GM19395 (cell line): Measurements from ENCODE around the gene MED4.
"Not testable (repeated sequence)": the region's sequence is repeated elsewhere in the genome, so short reads cannot be mapped to it uniquely, and the experiment has no call there.

Experiments used
- ATAC-seq: cut with Tn5 transposase; IDR thresholded peaks from one replicate; pipeline ENCODE4 v1.9.1; 2021; ENCODE audit warnings: mild to moderate bottlenecking, moderate library complexity; ENCODE audit not compliant: unreplicated experiment

The MED4 gene

DNA sequence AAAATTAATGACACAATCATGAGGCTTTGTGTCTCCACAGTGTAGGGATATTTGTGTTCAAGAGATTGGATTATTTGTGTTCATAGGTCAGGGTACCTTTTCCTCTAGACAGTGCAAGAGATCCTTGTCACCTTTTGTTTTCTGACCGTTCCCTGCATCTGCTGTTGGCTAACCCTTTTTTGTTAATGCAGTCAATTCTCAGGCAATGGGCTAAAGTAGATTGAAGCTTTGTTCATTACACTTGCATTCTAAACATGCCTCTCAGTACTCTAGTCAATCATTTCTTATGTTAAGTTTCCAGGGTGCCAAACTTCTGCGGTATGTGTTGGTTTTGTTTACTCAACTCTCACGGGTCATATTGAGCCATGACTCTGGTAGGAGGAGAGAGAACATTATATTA lies 1.8 kb upstream of the MED4 start:
- ATAC-seq, result no peak

DNA sequence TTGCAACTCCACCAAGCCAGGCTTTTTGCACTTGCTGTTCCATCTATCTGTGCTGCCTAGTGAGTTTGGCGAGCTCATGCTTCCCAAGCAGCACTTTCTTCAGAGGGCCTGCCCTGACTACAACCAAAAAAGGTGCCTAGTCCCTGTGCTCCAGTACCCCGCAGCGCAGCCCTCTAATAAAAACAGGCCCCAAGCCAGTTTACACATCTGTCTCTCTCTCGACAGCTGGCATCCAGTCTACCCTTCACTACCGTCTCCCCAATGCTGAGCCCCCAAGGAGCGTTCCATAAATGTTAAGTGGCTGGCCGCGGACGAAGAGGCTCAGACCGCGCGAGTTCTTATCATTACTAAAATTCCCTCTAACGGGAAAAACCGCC lies 512 bp downstream of the MED4 start:
- ATAC-seq, result peak; percentile 18

DNA sequence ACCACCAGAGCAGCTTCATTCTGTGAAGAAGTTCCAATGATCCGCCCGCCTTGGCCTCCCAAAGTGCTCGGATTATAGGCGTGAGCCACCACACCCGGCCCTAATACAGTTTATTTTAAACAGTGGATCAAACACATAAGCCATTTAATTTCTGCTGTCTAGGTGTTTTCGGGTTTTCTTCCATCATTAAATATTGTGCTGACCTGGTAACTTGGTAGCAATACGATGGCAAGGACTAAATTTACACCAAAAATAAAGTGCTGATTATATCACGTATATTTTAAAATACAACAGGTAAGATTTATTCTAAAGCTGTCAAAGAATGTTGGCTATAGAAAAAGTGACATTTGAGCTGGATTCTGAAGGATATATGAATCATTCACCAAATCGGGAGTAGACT lies 1.3 kb downstream of the MED4 start:
- no peak for ATAC-seq

DNA sequence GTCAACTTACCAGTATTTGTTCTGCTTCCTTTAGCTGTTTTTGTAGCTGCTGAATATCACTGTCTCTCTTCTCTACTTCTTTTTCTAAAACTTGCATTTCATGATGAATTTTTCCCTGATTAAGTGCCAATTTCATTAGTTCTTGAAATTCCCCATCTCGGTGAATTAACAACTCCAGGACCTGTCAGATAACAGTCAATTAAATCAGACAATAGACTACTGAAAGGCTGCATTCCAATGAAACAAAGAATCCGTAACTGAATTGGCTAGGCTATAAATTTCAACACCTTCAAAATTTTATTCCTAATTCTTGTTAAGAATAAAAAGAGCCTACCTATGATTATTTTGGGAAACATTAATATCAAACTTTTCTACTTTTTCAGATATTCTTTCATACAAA lies 8.6 kb downstream of the MED4 start:
- no peak for ATAC-seq

DNA sequence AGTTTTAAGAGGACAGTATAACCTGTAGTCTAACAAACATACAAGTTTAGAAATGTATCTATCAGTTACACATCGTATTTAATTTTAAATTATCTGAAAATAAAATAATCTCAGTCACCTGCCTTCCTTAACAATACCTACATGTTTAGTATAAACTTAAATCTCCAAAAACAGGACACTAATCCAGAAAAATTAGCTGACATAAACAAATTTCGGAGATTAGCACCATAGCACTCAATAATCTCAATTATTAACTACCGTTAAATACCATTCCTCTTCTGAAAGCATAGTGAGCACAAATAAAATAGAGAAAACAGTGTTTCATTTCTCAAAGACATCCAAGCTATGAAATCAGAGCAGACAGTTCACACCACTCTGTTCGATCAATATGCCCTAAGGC lies 13.2 kb downstream of the MED4 start:
- ATAC-seq, result no peak

DNA sequence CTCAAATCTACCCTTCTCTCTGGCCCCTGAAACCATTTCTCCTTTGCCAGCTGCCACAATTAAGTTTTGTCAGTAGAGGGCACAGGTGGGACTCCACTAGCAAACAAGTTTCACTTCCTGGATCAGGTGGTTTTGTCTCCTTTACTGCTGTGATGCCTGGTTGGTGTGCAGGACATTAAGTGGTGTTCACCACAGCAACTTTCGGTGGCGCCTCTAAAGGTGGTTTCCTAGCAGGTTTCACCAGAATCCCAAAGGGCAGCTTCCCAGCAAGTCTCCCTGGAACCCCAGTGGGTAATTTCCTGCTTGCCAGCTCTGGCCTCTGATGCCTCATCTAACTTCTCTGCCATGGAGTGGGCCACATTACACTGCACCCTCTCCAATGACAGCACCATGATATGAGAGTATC lies 16.6 kb downstream of the MED4 start:
- peak; percentile 98 for ATAC-seq

DNA sequence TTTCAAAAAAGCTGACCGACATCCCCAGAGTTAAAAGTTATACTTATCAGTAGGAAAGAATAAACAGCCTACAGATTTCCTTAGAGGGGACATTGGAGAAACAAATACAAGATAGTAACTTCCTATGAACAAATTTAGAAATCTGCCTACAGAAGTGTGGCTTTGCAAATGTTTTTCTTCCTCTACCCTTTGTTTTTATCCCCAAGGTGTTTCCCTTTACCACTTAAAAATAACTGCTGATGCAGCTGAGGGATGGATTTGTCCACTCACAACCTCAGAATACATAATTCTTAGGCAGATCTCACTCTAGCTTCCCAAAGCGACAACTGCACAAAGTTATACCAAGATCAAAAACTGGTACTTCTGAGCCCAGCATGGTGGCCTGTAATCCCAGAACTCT lies 20.9 kb downstream of the MED4 start:
- ATAC-seq, result no peak

DNA sequence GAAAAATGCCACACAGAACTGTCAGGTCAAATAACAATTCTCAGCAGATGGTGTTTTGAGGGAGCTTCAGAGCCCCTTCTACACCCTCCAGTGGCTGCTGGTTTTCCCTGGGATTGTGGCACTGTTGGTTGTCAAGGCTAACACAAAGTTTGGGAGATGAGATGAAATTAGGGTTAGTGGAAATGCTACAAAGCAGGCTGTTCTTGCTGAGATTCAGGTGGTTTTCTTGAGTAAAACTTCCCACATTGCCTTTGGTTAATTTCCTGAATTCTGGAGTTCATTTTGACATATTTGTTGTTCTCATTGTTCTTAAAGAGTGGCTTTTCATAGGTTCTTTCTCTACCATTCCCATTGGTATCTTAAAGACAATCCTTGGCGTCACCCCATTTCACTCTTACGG lies 22.1 kb downstream of the MED4 start:
- ATAC-seq, result no peak

DNA sequence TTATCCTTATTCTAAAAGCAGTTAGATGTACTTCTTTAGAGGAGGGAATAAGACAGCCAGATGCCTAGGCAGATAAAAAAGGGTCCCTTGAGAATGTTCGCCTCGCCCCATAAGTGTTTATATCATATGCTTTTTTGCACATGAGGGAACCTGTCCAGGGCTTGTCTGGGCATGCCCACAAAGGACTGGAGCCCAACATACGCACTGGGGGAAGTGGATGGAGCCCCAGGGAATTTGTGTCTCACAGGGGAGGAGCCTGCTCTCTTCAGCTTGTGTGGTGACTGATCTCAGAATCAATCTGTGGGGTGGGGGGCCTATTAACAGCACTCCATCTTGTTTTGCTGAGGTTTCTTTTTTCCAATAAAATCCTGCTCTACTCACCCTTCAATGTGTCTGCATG lies 22.6 kb downstream of the MED4 start:
- ATAC-seq, result no peak

DNA sequence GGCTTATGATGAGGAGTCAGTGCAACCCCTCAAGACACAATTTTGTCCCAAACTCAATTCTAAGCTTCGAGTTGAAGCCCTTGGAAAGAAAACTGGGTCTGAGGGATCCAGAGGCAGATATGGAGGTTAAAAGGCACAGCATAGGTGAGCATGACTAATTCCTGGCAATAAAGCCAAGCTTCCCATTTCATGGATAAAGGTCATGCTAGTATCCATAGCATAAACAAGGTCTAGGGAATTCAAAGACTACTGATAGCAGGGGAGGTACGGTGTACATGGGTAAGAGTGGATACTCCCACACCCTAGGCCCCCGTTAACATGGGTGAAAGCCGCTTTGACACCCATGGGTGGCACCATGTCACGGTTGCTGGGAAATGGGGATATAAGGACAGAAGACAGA lies 24.0 kb downstream of the MED4 start:
- no peak for ATAC-seq

DNA sequence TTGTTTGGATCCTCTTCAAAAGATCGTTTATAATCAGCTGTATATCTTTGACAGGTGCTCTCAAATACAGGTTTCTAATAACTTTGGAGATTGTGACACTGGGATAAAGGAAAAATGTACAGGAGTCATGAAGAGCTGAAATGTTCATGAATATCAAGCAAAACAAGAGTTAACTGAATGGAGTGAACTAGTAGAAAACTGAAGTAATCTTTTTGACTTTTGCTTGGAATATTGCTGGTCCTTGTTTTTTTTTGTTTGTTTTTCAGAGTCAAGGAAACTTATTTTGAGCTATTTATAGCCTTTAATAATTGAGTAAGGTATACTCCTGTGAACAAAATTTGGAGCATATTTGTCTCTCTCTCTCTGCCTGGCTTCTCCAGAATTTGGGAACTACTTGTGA lies 25.3 kb downstream of the MED4 start:
- no peak for ATAC-seq

DNA sequence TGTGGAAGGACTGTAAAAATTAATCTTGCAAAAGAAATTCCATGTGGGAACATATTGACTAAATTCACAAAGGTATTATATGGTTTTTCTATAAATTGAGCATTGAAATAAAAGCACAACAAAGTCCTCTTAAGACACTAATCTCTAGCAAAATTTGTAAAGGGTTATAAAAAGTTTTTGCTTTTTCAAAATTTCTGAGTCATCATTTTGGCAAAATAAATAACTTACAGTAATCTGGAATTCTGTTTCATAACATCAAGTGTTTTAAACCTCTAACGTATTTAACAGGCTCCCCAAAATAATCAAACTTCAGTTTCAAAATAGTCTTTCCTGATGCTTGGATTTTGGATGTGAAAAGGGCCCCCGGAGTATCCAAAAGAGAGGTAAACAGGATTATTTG lies 26.0 kb downstream of the MED4 start:
- ATAC-seq, result no peak

DNA sequence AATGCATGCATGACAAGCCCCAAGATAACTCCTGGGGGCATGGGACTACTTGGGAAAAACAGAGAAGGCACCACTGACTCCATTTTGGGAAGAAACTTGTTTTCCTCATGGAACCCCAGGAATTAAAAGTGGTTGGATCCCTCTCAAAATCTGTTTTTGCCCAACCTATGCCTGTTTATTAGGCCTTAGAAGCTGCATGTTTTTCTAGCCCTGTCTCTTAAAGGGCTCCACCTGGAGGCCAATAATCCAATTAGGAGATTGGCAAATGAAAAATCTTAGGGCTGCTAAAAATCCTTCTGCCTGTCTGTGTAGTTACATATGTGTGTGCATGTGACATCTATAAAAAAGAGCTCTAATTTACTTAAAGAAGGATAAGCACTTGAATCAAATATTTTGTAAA lies 26.9 kb downstream of the MED4 start:
- no peak for ATAC-seq

DNA sequence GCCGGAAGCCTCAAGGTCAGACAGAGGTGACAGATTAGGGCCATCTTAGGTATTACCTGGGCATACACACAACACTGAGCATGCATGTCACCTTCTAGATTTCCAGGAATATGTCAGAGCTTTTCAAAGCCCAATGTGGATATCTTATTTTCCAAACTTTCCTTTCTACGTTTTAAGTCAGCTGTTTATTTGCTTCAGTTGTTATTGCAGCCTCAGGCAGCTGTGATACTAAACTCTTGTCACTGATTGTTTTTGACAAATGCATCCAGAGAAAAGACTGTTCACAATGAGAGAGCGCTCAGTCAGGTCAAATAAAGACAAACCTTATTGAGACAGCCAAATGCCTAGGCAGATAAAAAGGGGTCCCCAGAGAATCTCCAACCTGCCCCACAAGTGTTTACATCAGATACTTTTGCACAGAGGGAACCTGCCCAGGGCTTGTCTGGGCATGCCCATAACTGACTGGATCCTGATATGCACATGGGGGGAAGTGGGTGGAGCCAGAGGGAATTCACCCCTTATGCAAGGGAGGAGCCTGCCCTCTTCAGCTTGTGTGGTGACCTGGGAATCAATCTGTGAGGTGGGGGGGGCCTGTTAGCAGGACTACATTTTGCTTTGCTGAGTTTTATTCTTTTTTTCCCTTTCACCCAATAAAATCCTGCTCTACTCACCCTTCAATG lies 28.5 kb downstream of the MED4 start:
- no peak for ATAC-seq

DNA sequence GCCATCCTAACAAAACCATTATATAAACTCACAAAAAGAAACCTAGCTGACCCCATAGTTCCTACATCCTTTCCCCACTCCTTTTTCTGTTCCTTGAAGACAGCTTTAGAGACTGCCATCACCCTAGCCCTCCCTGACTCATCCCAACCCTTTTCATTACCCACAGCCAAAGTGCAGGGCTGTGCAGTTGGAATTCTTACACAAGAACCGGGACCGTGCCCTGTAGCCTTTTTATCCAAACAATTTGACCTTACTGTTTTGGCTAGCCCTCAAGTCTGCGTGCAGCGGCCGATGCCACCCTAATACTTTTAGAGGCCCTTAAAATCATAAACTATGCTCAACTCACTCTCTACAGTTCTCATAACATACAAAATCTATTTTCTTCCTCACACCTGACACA lies 35.0 kb downstream of the MED4 start:
- not testable (repeated sequence) for ATAC-seq

DNA sequence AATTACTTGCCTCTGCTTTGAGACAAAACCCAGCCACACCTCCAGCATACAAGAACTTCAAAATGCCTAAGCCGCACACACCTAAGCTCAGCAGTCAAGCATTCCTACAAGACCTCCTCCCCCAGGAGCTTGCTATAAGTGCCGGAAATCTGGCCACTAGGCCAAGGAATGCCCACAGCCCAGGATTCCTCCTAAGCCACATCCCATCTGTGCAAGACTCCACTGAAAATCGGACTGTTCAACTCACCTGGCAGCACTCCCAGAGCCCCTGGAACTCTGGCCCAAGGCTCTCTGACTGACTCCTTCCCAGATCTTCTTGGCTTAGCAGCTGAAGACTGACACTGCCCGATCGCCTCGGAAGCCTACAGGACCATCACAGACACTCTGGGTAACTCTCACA lies 36.4 kb downstream of the MED4 start:
- ATAC-seq, result not testable (repeated sequence)

DNA sequence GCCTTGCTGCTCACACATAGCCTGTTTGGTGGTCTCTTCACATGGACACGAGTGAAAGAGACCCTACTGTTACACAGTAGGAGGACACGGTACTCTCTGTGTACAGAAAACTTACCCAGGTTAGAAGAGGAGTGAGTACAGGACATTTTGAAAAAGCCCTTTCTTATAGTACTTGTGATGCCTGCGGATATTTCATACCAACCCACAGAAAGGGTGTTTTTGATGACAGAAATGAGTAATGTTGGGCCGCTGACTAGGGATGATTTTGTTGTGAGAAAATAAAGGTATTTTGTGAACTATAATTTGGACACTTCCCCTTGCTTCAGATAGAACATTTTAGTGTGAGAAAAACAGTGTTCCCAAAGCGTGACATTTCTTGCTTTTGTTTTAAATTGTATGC lies 39.2 kb downstream of the MED4 start:
- ATAC-seq, result no peak

DNA sequence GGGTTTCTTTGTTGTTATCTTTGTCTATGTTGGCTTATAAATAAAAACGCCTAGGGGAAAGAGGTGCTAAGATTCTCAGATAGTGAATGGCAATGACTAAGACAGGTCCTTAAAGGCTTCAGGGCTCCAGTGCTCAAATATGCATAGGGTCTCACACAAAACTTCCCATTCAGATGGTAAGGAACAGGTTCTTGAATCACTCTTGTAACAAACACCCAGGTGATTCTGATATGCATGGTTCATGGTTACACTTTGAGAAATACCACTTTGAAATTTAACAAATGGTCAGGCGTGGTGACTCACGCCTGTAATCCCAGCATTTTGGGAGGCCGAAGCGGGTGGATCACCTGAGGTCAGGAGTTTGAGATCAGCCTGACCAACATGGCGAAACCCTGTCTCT lies 40.3 kb downstream of the MED4 start:
- ATAC-seq, result no peak

DNA sequence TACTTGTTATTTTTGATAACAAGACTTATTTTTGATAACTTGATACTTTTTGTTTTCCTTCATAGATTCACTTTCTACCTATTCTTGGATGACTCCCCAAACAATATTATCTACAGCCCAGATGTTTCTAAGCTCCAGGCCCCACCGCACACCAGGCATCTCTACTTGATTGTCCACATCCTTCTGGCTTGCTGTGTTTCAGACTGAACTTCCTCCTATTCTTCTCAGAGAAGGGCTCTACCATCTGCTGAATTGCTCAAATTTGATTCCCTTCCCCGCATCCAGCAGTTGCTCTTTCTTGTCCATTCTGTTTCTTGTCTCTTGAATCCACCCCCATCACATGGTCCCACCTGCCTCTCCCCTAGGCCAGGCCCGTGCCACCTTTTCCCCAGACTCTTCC lies 44.4 kb downstream of the MED4 start:
- ATAC-seq, result no peak

DNA sequence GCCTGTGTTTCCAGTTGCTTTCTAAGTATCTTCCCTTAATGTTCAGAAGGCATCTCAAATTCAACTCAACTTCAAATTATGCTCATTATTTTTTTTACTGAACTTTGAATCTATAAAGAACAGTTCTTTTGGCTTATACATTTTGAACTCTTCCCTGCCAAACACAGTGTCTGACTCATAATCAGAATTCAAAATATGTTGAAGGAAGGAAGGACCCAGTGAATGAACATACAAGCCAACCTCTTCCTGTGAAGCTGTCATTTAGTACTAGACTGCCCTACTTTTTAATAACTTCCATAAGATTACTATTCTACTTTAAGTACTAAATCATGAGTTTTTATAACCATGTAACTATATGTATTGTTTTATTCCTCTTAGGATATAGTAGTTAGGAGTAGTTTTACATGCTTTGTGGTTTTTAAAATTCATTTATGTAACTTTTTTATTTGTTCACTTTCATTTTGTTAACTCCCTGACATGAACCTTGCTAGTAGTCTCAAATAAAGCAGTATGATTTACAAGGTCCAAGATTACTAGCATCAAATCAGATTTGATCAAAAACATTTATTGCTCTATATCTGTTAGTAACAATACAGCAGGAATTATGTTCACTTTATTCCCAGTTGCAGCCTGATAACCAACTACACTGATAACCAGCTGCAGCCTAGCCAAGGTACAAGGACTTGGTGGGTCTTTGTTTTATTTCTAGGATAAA lies 51.0 kb downstream of the MED4 start:
- ATAC-seq, result no peak

DNA sequence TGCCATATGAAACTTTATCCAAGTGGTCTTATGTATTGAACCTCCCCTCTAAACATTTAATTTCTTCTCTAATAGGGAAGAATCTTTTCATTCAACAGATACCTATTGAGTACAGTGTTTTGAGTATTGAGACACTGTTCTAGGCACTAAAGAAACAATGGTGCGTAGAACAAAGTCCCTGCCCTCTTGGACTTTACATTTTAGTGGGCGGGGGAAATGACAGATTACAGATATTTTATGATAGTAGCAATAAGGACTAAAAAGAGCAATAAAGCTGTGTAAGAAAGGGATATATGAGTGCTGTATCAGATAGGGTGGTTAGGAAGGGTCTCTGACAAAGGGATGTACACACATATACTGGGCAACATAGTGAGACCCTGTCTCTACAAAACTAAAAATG lies 52.0 kb downstream of the MED4 start:
- no peak for ATAC-seq

DNA sequence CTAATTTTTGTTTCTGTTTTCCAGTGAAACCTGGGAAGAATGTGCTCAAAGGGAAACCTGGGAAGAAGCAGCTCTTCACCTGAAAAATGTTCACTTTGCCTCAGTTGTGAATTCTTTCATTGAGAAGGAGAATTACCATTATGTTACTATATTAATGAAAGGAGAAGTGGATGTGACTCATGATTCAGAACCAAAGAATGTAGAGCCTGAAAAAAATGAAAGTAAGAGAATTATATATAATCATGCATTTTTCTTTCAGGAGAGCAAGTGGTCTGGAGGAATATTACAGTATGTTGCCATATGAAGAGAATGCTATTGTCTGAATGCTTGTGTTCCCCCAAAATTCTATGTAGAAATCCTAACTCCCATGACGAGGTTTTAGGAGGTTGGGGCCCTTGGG lies 54.0 kb downstream of the MED4 start:
- ATAC-seq, result no peak

DNA sequence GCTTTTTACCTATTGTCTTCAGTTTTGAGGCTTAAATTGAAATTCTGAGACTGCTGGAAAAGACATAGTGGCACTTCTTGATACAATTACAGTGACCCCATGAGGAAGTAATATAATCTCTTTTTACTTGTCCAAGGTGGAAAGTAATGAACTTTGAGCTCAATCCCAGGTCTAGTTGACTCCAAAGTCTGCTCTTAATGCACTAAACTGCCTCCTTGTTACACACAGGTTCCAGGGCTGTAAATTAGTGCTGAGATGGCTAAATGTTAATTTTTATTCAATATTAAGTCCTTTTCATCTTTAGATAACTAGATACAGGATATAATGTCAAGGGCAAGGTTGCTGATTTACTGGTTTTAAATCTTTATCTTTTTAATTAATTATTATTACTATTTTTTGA lies 54.9 kb downstream of the MED4 start:
- no peak for ATAC-seq
